Upper lobe of left lung (tissue), 6 donors: Measurements from ENCODE around the gene TLCD3A. TPM values are rescaled to one million over a fixed set of nuclear protein-coding genes. Genes with fewer than 3 reads are reported as not detected.
"Not testable (repeated sequence)": the region's sequence is repeated elsewhere in the genome, so short reads cannot be mapped to it uniquely, and the experiment has no call there.

Experiments
- ATAC-seq, 2 donors: fragments of 200-7000 bp; cut with Tn5 transposase; one replicate each; pipeline ENCODE4 v1.9.1; 2022; ENCODE audit warnings: mild to moderate bottlenecking in 2 of 2, moderate library complexity in 2 of 2; ENCODE audit not compliant: low FRiP score in 2 of 2
- DNase-seq, 2 donors: peaks; one replicate each; pipeline ENCODE4 v3.0.0-alpha.2; 2019 to 2020
- H3K27ac ChIP-seq, 4 donors: fragments of 200-600 bp; sonication (generic); one replicate each; pipeline ENCODE4 v1.5.1; 2016 to 2019
- H3K27me3 ChIP-seq, 4 donors: fragments of 200-600 bp; sonication (generic); one replicate each; pipeline ENCODE4 v1.5.1; 2017 to 2019
- H3K36me3 ChIP-seq, 4 donors: fragments of 200-600 bp; sonication (generic); one replicate each; pipeline ENCODE4 v1.5.1; 2016 to 2019
- H3K4me1 ChIP-seq, 4 donors: fragments of 200-600 bp; sonication (generic); one replicate each; pipeline ENCODE4 v1.5.1; 2018 to 2019
- H3K4me3 ChIP-seq, 4 donors: fragments of 200-600 bp; sonication (generic); one replicate each; pipeline ENCODE4 v1.5.1; 2017 to 2019; ENCODE audit warnings: mild to moderate bottlenecking in 2 of 4, moderate library complexity in 1 of 4
- H3K9me3 ChIP-seq, 4 donors: fragments of 200-600 bp; sonication (generic); one replicate each; pipeline ENCODE4 v1.5.1; 2018 to 2019
- EP300 ChIP-seq, 4 donors: sonication (generic); formaldehyde crosslinking; IDR thresholded peaks; one replicate each; pipeline ENCODE4 v1.5.1; 2017; ENCODE audit warnings: antibody characterized with exemption in 4 of 4, control low read depth in 2 of 4
- POLR2A ChIP-seq, 4 donors: fragments of 450-650 bp; IDR thresholded peaks; one replicate each; pipeline ENCODE4 v1.5.1; 2016 to 2017; ENCODE audit warnings: antibody characterized with exemption in 4 of 4, mild to moderate bottlenecking in 2 of 4
- POLR2AphosphoS5 ChIP-seq, 2 donors: sonication (generic); formaldehyde crosslinking; IDR thresholded peaks; one replicate each; pipeline ENCODE4 v1.5.1; 2017; ENCODE audit warnings: antibody characterized with exemption in 2 of 2
- WGBS, 2 donors: methylation state at CpG; one replicate each; pipeline ENCODE4 v1.1.5; 2017 to 2018; 5-methylcytosine and 5-hydroxymethylcytosine counted together
- total RNA-seq, 6 donors: library from RNA; depleted of rRNA in 4 of 6; stranded (reverse); fragments of >200 nt in 4 of 6; gene quantifications; one replicate each; pipeline versions ENCODE4 v1.1.0 to v1.2.1, GENCODE V29; 2016 to 2021
- TF ChIP-seq, protein P1 (sequence below), 6 experiments: fragments of 450-650 bp in 4 of 6; fragments of 200-600 bp in 2 of 6; sonication (generic) in 2 of 6; IDR thresholded peaks; one replicate each; pipeline ENCODE4 v1.5.1; 2016 to 2019; ENCODE audit warnings: antibody characterized with exemption in 6 of 6
- donor health status: DM: no; HTN: no; CAD: no; lungs with moderate emphysema.
- donor health status: DM: no; HTN: yes; CAD: no; lungs with severe emphysema.

The TLCD3A gene
- total RNA-seq, 6 donors from 2014 or later: 5.1 to 37.8 (median 11.7) TPM

DNA sequence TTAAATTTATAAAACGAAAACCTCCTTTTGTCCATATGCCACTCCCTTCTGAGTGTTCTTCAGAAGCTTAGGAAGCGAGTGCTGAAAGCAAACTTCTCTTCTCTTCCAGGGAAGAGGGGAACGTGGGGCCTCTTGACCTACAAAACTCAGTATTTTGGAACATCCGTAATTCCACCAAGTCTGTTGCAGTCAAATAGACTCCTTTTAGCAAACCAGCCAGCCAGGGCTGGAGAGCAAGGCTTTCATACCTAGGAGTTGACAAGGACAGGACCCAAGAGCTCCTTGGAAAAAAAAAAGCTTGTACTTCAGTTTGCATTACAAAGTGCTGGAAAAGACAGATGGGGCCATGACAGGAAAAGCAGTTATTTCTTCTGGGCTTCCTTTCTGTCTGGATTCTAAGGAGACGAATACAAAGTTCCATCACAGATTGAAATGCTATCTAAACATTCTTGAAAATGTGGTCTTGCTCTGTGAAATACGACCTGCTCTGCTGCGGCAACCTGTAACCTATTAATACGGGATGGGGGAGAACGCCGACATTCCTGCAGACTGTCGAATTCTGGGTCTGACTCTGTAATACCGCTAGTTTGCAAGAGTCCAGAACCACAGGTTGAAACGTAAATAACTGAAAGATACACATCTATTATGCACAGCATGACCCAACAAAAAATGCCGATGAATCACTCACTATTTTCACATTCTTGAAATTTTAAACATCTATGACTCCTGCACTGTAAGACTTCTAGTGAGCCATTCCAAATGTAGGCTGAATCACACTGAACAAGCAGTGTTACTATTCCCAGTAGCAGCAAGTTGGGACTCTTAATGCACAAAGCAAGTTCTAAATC is 38.4 kb upstream of the TLCD3A start:
- H3K9me3 ChIP-seq: no peaks in the 10 kb centered on the region
- no peak overlapping the region for H3K4me3 ChIP-seq
- H3K36me3 ChIP-seq: peaks cover 6 to 89% (median 50%) of the 10 kb centered on the region in 4 donors
- WGBS, 2 donors: 81 to 89% methylated on average over 14 of the region's 14 CpGs
- ATAC-seq: no peak
- no peak overlapping the region for H3K27ac ChIP-seq
- no peak for DNase-seq
- no peak for TF ChIP-seq POLR2A (IDR thresholded peaks at IDR 0.05)
- TF ChIP-seq, protein P1, sequence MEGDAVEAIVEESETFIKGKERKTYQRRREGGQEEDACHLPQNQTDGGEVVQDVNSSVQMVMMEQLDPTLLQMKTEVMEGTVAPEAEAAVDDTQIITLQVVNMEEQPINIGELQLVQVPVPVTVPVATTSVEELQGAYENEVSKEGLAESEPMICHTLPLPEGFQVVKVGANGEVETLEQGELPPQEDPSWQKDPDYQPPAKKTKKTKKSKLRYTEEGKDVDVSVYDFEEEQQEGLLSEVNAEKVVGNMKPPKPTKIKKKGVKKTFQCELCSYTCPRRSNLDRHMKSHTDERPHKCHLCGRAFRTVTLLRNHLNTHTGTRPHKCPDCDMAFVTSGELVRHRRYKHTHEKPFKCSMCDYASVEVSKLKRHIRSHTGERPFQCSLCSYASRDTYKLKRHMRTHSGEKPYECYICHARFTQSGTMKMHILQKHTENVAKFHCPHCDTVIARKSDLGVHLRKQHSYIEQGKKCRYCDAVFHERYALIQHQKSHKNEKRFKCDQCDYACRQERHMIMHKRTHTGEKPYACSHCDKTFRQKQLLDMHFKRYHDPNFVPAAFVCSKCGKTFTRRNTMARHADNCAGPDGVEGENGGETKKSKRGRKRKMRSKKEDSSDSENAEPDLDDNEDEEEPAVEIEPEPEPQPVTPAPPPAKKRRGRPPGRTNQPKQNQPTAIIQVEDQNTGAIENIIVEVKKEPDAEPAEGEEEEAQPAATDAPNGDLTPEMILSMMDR (IDR thresholded peaks at IDR 0.05): no peak
- no peak for TF ChIP-seq EP300 (IDR thresholded peaks at IDR 0.05)
- no peak for TF ChIP-seq POLR2AphosphoS5 (IDR thresholded peaks at IDR 0.05)
- peaks cover 0 to 6% (median 2%) of the 10 kb centered on the region in 4 donors for H3K4me1 ChIP-seq
- H3K27me3 ChIP-seq: no peaks in the 10 kb centered on the region

DNA sequence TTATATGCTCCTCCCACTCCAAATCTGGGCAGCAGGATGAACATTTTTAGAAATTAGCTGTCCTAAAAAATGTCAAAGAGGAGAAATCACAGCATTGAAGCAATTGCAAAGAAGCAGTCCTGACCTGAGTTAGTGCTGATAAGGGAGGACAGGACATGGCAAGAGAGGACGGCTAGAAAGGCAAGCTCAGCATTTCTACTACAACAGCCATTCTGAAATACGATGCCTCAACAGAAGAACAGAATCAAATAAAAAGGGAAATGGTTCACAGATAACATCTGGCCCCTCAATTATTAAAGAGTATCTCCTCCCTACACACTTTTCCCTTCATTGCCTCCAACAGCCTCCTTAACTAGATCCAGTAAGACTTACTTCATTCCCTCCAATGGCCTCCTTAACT is 36.0 kb upstream of the TLCD3A start:
- Histone ChIP-seq H3K36me3 (peaks cover 6 to 69% (median 42%) of the 10 kb centered on the region in 4 donors), H3K4me3 (no peak overlapping the region), H3K9me3 (no peaks in the 10 kb centered on the region), H3K27me3 (no peaks in the 10 kb centered on the region), H3K27ac (no peak overlapping the region), H3K4me1 (peaks cover 9 to 20% (median 16%) of the 10 kb centered on the region in 4 donors)
- no peak for ATAC-seq
- 76 to 77% methylated on average over 2 of the region's 2 CpGs for WGBS, 2 donors
- DNase-seq: no peak
- no peak for TF ChIP-seq EP300 (IDR thresholded peaks at IDR 0.05)
- TF ChIP-seq POLR2AphosphoS5 (IDR thresholded peaks at IDR 0.05): no peak
- TF ChIP-seq POLR2A (IDR thresholded peaks at IDR 0.05): no peak
- TF ChIP-seq, protein P1 (IDR thresholded peaks at IDR 0.05): no peak

DNA sequence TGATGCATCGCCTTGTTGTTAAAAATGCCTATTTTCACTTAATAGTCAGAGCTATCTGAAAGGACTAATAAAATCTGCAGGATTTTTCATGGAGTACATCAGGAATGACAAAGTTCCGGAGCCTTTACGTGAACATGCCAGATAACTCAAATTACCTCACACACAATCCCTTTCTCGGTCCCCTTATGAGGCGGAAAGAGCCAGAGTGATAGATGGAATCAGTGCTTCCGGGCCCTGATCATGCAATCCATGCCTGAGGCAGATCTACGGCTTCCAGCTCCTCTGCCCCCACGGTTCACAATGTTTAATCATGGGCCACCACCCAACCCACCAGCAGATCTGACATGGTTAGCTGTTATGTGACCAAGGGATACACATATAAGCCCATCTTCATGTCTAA is 34.7 kb upstream of the TLCD3A start:
- no peak for DNase-seq
- 91% methylated on average over 8 of the region's 8 CpGs for WGBS, 2 donors
- Histone ChIP-seq H3K9me3 (no peaks in the 10 kb centered on the region), H3K4me1 (peaks cover 9 to 20% (median 16%) of the 10 kb centered on the region in 4 donors), H3K4me3 (no peak overlapping the region), H3K27ac (peak overlapping the region in 1 of 4 donors; percentile 11), H3K27me3 (no peaks in the 10 kb centered on the region), H3K36me3 (peaks cover 6 to 58% (median 45%) of the 10 kb centered on the region in 4 donors)
- TF ChIP-seq, protein P1 (IDR thresholded peaks at IDR 0.05): no peak
- TF ChIP-seq EP300 (IDR thresholded peaks at IDR 0.05) (no peak), POLR2A (IDR thresholded peaks at IDR 0.05) (no peak), POLR2AphosphoS5 (IDR thresholded peaks at IDR 0.05) (no peak)
- no peak for ATAC-seq

DNA sequence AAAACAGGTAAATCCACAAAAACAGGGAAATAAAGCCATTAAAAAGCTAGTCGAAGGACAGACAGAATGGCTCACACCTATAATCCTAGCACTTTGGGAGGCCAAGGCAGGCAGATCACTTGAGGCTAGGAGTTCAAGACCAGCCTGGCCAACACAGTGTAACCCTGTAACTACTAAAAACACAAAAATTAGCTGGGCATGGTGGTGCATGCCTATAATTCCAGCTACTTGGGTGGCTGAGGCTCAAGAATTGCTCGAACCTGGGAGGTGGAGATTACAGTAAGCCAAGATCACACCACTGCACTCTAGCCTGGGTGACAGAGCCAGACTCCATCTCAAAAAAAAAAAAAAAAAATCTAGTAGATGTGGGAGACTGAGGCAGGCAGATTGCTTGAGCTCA is 34.3 kb upstream of the TLCD3A start:
- H3K4me3 ChIP-seq, DNase-seq, H3K9me3 ChIP-seq, H3K27me3 ChIP-seq, ATAC-seq: not testable (repeated sequence)
- peaks cover 9 to 25% (median 17%) of the 10 kb centered on the region in 4 donors for H3K4me1 ChIP-seq
- WGBS, 2 donors: 91 to 98% methylated on average over 2 of the region's 2 CpGs
- H3K27ac ChIP-seq: peak overlapping the region in 1 of 4 donors; percentile 11
- H3K36me3 ChIP-seq: peaks cover 6 to 55% (median 45%) of the 10 kb centered on the region in 4 donors

DNA sequence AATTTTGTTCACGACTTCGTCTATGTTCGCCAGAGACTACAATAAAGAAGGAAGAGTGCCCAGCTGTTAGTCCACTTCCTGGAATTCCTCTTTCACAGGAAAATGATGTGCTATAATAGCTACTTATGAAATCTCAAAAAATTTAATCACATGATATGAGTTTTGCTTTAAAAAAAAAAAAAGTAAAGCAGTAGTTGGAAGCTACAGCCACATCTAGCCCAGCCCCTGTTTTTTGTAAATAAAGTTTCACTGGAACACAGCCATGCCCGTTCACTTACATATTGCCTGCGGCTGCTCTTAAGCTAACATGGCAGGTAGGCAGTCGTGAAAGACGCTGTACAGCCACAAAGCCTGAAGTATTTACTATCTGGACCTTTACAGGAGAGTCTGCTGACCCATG is 33.1 kb upstream of the TLCD3A start:
- peak in 1 of 2 donors; percentile 27 for ATAC-seq
- WGBS, 2 donors: 35 to 52% methylated on average over 7 of the region's 7 CpGs

More for the DNA sequence above, 33.1 kb upstream of the TLCD3A start:
- Histone ChIP-seq H3K36me3 (peaks cover 6 to 44% (median 36%) of the 10 kb centered on the region in 4 donors), H3K9me3 (no peaks in the 10 kb centered on the region), H3K4me3 (peak overlapping the region in 1 of 4 donors; percentile 10), H3K4me1 (peaks cover 9 to 34% (median 21%) of the 10 kb centered on the region in 4 donors), H3K27me3 (no peaks in the 10 kb centered on the region), H3K27ac (peak overlapping the region in 3 of 4 donors; percentile 32 to 55 (median 53))
- no peak for TF ChIP-seq POLR2A (IDR thresholded peaks at IDR 0.05)
- TF ChIP-seq, protein P1 (IDR thresholded peaks at IDR 0.05): no peak
- TF ChIP-seq EP300 (IDR thresholded peaks at IDR 0.05): no peak
- no peak for TF ChIP-seq POLR2AphosphoS5 (IDR thresholded peaks at IDR 0.05)
- no peak for DNase-seq
